DOHH2 (cell line): ENCODE data around the gene DCST1.

Source experiments
- H3F3A ChIP-seq: fragments of 200-600 bp; sonication (generic), shearing (Covaris generic); 2 replicates; pipeline ENCODE4 v1.6.0; 2016; ENCODE audit warnings: antibody characterized with exemption, mild to moderate bottlenecking; ENCODE audit not compliant: control insufficient read depth, insufficient read depth
- H3K27ac ChIP-seq: fragments of 200-600 bp; sonication (generic); 2 replicates; pipeline ENCODE4 v1.5.1; 2014; ENCODE audit warnings: low read depth, mild to moderate bottlenecking, low read length, moderate library complexity
- H3K27me3 ChIP-seq: fragments of 200-600 bp; sonication (generic); 2 replicates; pipeline ENCODE4 v1.6.1; 2014; ENCODE audit warnings: mild to moderate bottlenecking, low read length, mixed read lengths; ENCODE audit not compliant: control insufficient read depth
- H3K36me3 ChIP-seq: fragments of 200-600 bp; sonication (generic); 2 replicates; pipeline ENCODE4 v1.6.1; 2014; ENCODE audit warnings: mild to moderate bottlenecking, low read length, moderate library complexity, mixed read lengths; ENCODE audit not compliant: control insufficient read depth
- H3K4me1 ChIP-seq: fragments of 200-600 bp; sonication (generic); 2 replicates; pipeline ENCODE4 v1.6.1; 2014; ENCODE audit warnings: mild to moderate bottlenecking, low read length, mixed read lengths; ENCODE audit not compliant: control insufficient read depth
- H3K4me2 ChIP-seq: fragments of 200-600 bp; sonication (generic); 2 replicates; pipeline ENCODE4 v1.6.0; 2014; ENCODE audit warnings: mild to moderate bottlenecking, low read length, moderate library complexity
- H3K4me3 ChIP-seq: fragments of 200-600 bp; sonication (generic); 2 replicates; pipeline ENCODE4 v1.5.1; 2014; ENCODE audit warnings: mild to moderate bottlenecking, low read length, mixed read lengths
- H3K79me2 ChIP-seq: fragments of 200-600 bp; sonication (generic); 2 replicates; pipeline ENCODE4 v1.6.1; 2014; ENCODE audit warnings: mild to moderate bottlenecking, low read length, mixed read lengths; ENCODE audit not compliant: control insufficient read depth
- H3K9me2 ChIP-seq: fragments of 200-600 bp; sonication (generic); replicated peaks from 2 replicates; pipeline ENCODE4 v1.6.1; 2014; ENCODE audit warnings: mild to moderate bottlenecking, low read length, mixed read lengths; ENCODE audit not compliant: control insufficient read depth
- H3K9me3 ChIP-seq: fragments of 200-600 bp; sonication (generic); 2 replicates; pipeline ENCODE4 v1.6.1; 2014; ENCODE audit warnings: antibody characterized with exemption, low read length, mixed read lengths; ENCODE audit not compliant: control insufficient read depth, insufficient read depth
- H4K20me1 ChIP-seq: fragments of 200-600 bp; sonication (generic); 2 replicates; pipeline ENCODE4 v1.6.0; 2014; ENCODE audit warnings: low read depth, mild to moderate bottlenecking, antibody characterized with exemption, low read length, moderate library complexity; ENCODE audit not compliant: control insufficient read depth, insufficient read depth
- CTCF ChIP-seq: fragments of 200-600 bp; sonication (generic); IDR thresholded peaks from one replicate; pipeline ENCODE4 v1.5.1; 2014; ENCODE audit warnings: antibody characterized with exemption, mild to moderate bottlenecking, low read depth, low read length; ENCODE audit not compliant: poor library complexity, severe bottlenecking
- EZH2phosphoT487 ChIP-seq: fragments of 200-600 bp; sonication (generic); IDR thresholded peaks from 2 replicates; pipeline ENCODE4 v1.6.1; 2017; ENCODE audit warnings: borderline replicate concordance, mild to moderate bottlenecking, antibody characterized with exemption, low read length, moderate library complexity, mixed read lengths

Gene DCST1

GRCh38 chr1:155057788-155058211 lies 24.2 kb downstream of the DCST1 start:
- H3K4me2 ChIP-seq, result no peak overlapping the region

GRCh38 chr1:155060736-155061135 lies 27.1 kb downstream of the DCST1 start:
- H3F3A ChIP-seq, result peaks cover 4% of the 10 kb centered on the region; the same call in 1 of the 2 replicates
- no peaks in the 10 kb centered on the region for H3K9me2 ChIP-seq
- no peak overlapping the region for H3K4me2 ChIP-seq
- peaks cover 35% of the 10 kb centered on the region for H3K4me1 ChIP-seq
- H3K36me3 ChIP-seq, result peaks cover 28% of the 10 kb centered on the region
- H3K27ac ChIP-seq, result no peak overlapping the region
- TF ChIP-seq EZH2phosphoT487, result no peak
- no peak for TF ChIP-seq CTCF
- peaks cover 10% of the 10 kb centered on the region; the same call in 1 of the 2 replicates for H4K20me1 ChIP-seq
- no peaks in the 10 kb centered on the region for H3K9me3 ChIP-seq
- no peak overlapping the region for H3K4me3 ChIP-seq
- H3K27me3 ChIP-seq, result no peaks in the 10 kb centered on the region
- H3K79me2 ChIP-seq, result peaks cover 16% of the 10 kb centered on the region

More at GRCh38 chr1:155057788-155058211, 24.2 kb downstream of the DCST1 start:
- Histone ChIP-seq H3K36me3 (peaks cover 30% of the 10 kb centered on the region; the same call in 1 of the 2 replicates), H3K4me3 (no peak overlapping the region), H3K27ac (no peak overlapping the region), H3K9me2 (no peaks in the 10 kb centered on the region), H3F3A (no peaks in the 10 kb centered on the region), H3K4me1 (peaks cover 23% of the 10 kb centered on the region), H3K9me3 (no peaks in the 10 kb centered on the region), H3K79me2 (no peaks in the 10 kb centered on the region), H3K27me3 (no peaks in the 10 kb centered on the region), H4K20me1 (peaks cover 7% of the 10 kb centered on the region; the same call in 1 of the 2 replicates)
- no peak for TF ChIP-seq CTCF
- no peak for TF ChIP-seq EZH2phosphoT487

GRCh38 chr1:155061381-155062150 lies 27.9 kb downstream of the DCST1 start:
- peaks cover 36% of the 10 kb centered on the region for H3K4me1 ChIP-seq
- H3K9me2 ChIP-seq, result no peaks in the 10 kb centered on the region
- H3K9me3 ChIP-seq, result no peaks in the 10 kb centered on the region
- peaks cover 10% of the 10 kb centered on the region; the same call in 1 of the 2 replicates for H4K20me1 ChIP-seq
- peaks cover 16% of the 10 kb centered on the region for H3K79me2 ChIP-seq
- no peak overlapping the region for H3K27ac ChIP-seq
- peak overlapping the region; percentile 95 for H3K4me2 ChIP-seq
- peak overlapping the region; percentile 95 for H3K4me3 ChIP-seq
- peaks cover 25% of the 10 kb centered on the region for H3K36me3 ChIP-seq
- peak; percentile 96 for TF ChIP-seq CTCF
- TF ChIP-seq EZH2phosphoT487, result no peak
- H3F3A ChIP-seq, result peaks cover 4% of the 10 kb centered on the region; the same call in 1 of the 2 replicates
- H3K27me3 ChIP-seq, result no peaks in the 10 kb centered on the region
